Inflammatory macrophage treated with lipopolysaccharide for 4 hours (primary cell): ENCODE data around the gene SGCD.

Experiments used
- DNase-seq: peaks from one replicate; pipeline ENCODE4 v3.0.0-alpha.2; 2020

SGCD gene

GRCh38 chr5:156522651-156523529 is 195.9 kb downstream of the SGCD start:
- no peak for DNase-seq

- DNase-seq: no peak
Observed at GRCh38 chr5:156523607-156524006, 196.6 kb downstream of the SGCD start.

GRCh38 chr5:156526081-156526925 is 199.3 kb downstream of the SGCD start:
- DNase-seq: no peak

- no peak for DNase-seq
Observed at GRCh38 chr5:156527611-156528010, 200.6 kb downstream of the SGCD start.

- no peak for DNase-seq
Observed at GRCh38 chr5:156528673-156529072, 201.7 kb downstream of the SGCD start.

- DNase-seq: no peak
Observed at GRCh38 chr5:156529892-156530291, 202.9 kb downstream of the SGCD start.

GRCh38 chr5:156531199-156531598 is 204.2 kb downstream of the SGCD start:
- no peak for DNase-seq

- no peak for DNase-seq
Observed at GRCh38 chr5:156532921-156533320, 206.0 kb downstream of the SGCD start.

GRCh38 chr5:156534085-156534484 is 207.1 kb downstream of the SGCD start:
- DNase-seq: no peak

GRCh38 chr5:156534906-156535485 is 208.0 kb downstream of the SGCD start:
- DNase-seq: no peak

GRCh38 chr5:156540491-156540890 is 213.5 kb downstream of the SGCD start:
- no peak for DNase-seq

GRCh38 chr5:156541582-156541981 is 214.6 kb downstream of the SGCD start:
- no peak for DNase-seq

- no peak for DNase-seq
Observed at GRCh38 chr5:156543348-156544145, 216.6 kb downstream of the SGCD start.

- DNase-seq: no peak
Observed at GRCh38 chr5:156552855-156553358, 225.9 kb downstream of the SGCD start.

GRCh38 chr5:156556666-156557406 is 229.9 kb downstream of the SGCD start:
- DNase-seq: no peak

- no peak for DNase-seq
Observed at GRCh38 chr5:156560002-156560401, 233.0 kb downstream of the SGCD start.

GRCh38 chr5:156561651-156562050 is 234.7 kb downstream of the SGCD start:
- no peak for DNase-seq

GRCh38 chr5:156570615-156571014 is 243.7 kb downstream of the SGCD start:
- DNase-seq: no peak

GRCh38 chr5:156581725-156582124 is 254.8 kb downstream of the SGCD start:
- no peak for DNase-seq

- DNase-seq: no peak
Observed at GRCh38 chr5:156582193-156582598, 255.2 kb downstream of the SGCD start.

- DNase-seq: no peak
Observed at GRCh38 chr5:156584871-156585270, 257.9 kb downstream of the SGCD start.

GRCh38 chr5:156585999-156586398 is 259.0 kb downstream of the SGCD start:
- DNase-seq: no peak
